GM21423 (cell line): ENCODE measurements around the gene EXT2.
A peak's percentile ranks its signal among the peaks of the same experiment; 100 is the strongest.

Experiments used
- ATAC-seq: cut with Tn5 transposase; IDR thresholded peaks from one replicate; pipeline ENCODE4 v1.9.1; 2021; ENCODE audit warnings: mild to moderate bottlenecking, moderate library complexity; ENCODE audit not compliant: unreplicated experiment

Gene EXT2

GRCh38 chr11:44083906-44084305 lies 11.6 kb upstream of the EXT2 start:
- ATAC-seq = no peak

- no peak for ATAC-seq
Observed at GRCh38 chr11:44085330-44085729, 10.1 kb upstream of the EXT2 start.

GRCh38 chr11:44088377-44088776 lies 7.1 kb upstream of the EXT2 start:
- no peak for ATAC-seq

- ATAC-seq = no peak
Observed at GRCh38 chr11:44088871-44089270, 6.6 kb upstream of the EXT2 start.

- ATAC-seq = no peak
Observed at GRCh38 chr11:44090539-44090938, 4.9 kb upstream of the EXT2 start.

GRCh38 chr11:44094260-44094868 lies 1.1 kb upstream of the EXT2 start:
- no peak for ATAC-seq

GRCh38 chr11:44096360-44097185 lies 1.1 kb downstream of the EXT2 start:
- ATAC-seq = no peak

GRCh38 chr11:44097821-44098220 lies 2.3 kb downstream of the EXT2 start:
- no peak for ATAC-seq

GRCh38 chr11:44101098-44101497 lies 5.6 kb downstream of the EXT2 start:
- ATAC-seq = no peak

GRCh38 chr11:44104481-44105294 lies 9.2 kb downstream of the EXT2 start:
- no peak for ATAC-seq

- ATAC-seq = no peak
Observed at GRCh38 chr11:44108260-44108659, 12.8 kb downstream of the EXT2 start.

GRCh38 chr11:44110231-44110679 lies 14.8 kb downstream of the EXT2 start:
- ATAC-seq = peak; percentile 86

GRCh38 chr11:44112091-44112821 lies 16.8 kb downstream of the EXT2 start:
- ATAC-seq = no peak

- ATAC-seq = no peak
Observed at GRCh38 chr11:44113018-44113417, 17.5 kb downstream of the EXT2 start.

GRCh38 chr11:44113572-44113971 lies 18.1 kb downstream of the EXT2 start:
- ATAC-seq = no peak

- no peak for ATAC-seq
Observed at GRCh38 chr11:44116234-44116830, 20.9 kb downstream of the EXT2 start.

- no peak for ATAC-seq
Observed at GRCh38 chr11:44120169-44120568, 24.7 kb downstream of the EXT2 start.

GRCh38 chr11:44125598-44125997 lies 30.1 kb downstream of the EXT2 start:
- ATAC-seq = no peak

GRCh38 chr11:44126304-44126703 lies 30.8 kb downstream of the EXT2 start:
- ATAC-seq = no peak

- ATAC-seq = no peak
Observed at GRCh38 chr11:44127130-44127529, 31.7 kb downstream of the EXT2 start.

- ATAC-seq = no peak
Observed at GRCh38 chr11:44128729-44129128, 33.3 kb downstream of the EXT2 start.
